Upper lobe of left lung (tissue), 6 donors: ENCODE results near the gene POU4F1. TPM values are rescaled to one million over a fixed set of nuclear protein-coding genes. Genes with fewer than 3 reads are reported as not detected.

Experiments used
- ATAC-seq, 2 donors: fragments of 200-7000 bp; cut with Tn5 transposase; one replicate each; pipeline ENCODE4 v1.9.1; 2022; ENCODE audit warnings: mild to moderate bottlenecking in 2 of 2, moderate library complexity in 2 of 2; ENCODE audit not compliant: low FRiP score in 2 of 2
- DNase-seq, 2 donors: peaks; one replicate each; pipeline ENCODE4 v3.0.0-alpha.2; 2019 to 2020
- H3K27ac ChIP-seq, 4 donors: fragments of 200-600 bp; sonication (generic); one replicate each; pipeline ENCODE4 v1.5.1; 2016 to 2019
- H3K27me3 ChIP-seq, 4 donors: fragments of 200-600 bp; sonication (generic); one replicate each; pipeline ENCODE4 v1.5.1; 2017 to 2019
- H3K36me3 ChIP-seq, 4 donors: fragments of 200-600 bp; sonication (generic); one replicate each; pipeline ENCODE4 v1.5.1; 2016 to 2019
- H3K4me1 ChIP-seq, 4 donors: fragments of 200-600 bp; sonication (generic); one replicate each; pipeline ENCODE4 v1.5.1; 2018 to 2019
- H3K4me3 ChIP-seq, 4 donors: fragments of 200-600 bp; sonication (generic); one replicate each; pipeline ENCODE4 v1.5.1; 2017 to 2019; ENCODE audit warnings: mild to moderate bottlenecking in 2 of 4, moderate library complexity in 1 of 4
- H3K9me3 ChIP-seq, 4 donors: fragments of 200-600 bp; sonication (generic); one replicate each; pipeline ENCODE4 v1.5.1; 2018 to 2019
- EP300 ChIP-seq, 4 donors: sonication (generic); formaldehyde crosslinking; IDR thresholded peaks; one replicate each; pipeline ENCODE4 v1.5.1; 2017; ENCODE audit warnings: antibody characterized with exemption in 4 of 4, control low read depth in 2 of 4
- POLR2A ChIP-seq, 4 donors: fragments of 450-650 bp; IDR thresholded peaks; one replicate each; pipeline ENCODE4 v1.5.1; 2016 to 2017; ENCODE audit warnings: antibody characterized with exemption in 4 of 4, mild to moderate bottlenecking in 2 of 4
- POLR2AphosphoS5 ChIP-seq, 2 donors: sonication (generic); formaldehyde crosslinking; IDR thresholded peaks; one replicate each; pipeline ENCODE4 v1.5.1; 2017; ENCODE audit warnings: antibody characterized with exemption in 2 of 2
- WGBS, 2 donors: methylation state at CpG; one replicate each; pipeline ENCODE4 v1.1.5; 2017 to 2018; 5-methylcytosine and 5-hydroxymethylcytosine counted together
- total RNA-seq, 6 donors: library from RNA; depleted of rRNA in 4 of 6; stranded (reverse); fragments of >200 nt in 4 of 6; gene quantifications; one replicate each; pipeline versions ENCODE4 v1.1.0 to v1.2.1, GENCODE V29; 2016 to 2021
- TF ChIP-seq, protein P1 (sequence below), 6 experiments: fragments of 450-650 bp in 4 of 6; fragments of 200-600 bp in 2 of 6; sonication (generic) in 2 of 6; IDR thresholded peaks; one replicate each; pipeline ENCODE4 v1.5.1; 2016 to 2019; ENCODE audit warnings: antibody characterized with exemption in 6 of 6
- donor health status: DM: no; HTN: no; CAD: no; lungs with moderate emphysema.
- donor health status: DM: no; HTN: yes; CAD: no; lungs with severe emphysema.

POU4F1 gene
- total RNA-seq, 6 donors from 2014 or later = not detected

DNA sequence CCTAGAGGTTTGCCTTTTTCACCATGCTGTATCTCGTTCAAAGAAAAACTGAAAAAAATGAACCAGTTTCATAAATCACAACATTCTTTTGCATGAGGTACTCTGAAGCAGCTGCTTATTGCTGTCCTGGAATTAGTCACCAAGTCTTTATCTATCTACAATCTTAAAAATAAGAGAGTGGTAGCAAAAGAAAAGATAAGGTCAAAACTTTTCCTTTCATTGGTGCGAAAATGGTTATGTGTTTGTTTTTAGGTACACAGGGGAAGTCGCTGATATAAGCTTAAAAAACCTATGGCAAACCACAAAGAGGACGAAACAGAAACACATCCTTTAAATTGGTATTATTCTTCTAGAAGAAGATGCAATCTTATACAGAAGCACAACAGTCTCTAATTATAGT, 34.9 kb upstream of the POU4F1 start:
- DNase-seq = no peak
- H3K27ac ChIP-seq = no peak overlapping the region
- peaks cover 9 to 68% (median 15%) of the 10 kb centered on the region in 4 donors for H3K36me3 ChIP-seq
- WGBS, 2 donors = 84 to 87% methylated on average over 4 of the region's 4 CpGs
- H3K9me3 ChIP-seq = no peaks in the 10 kb centered on the region
- ATAC-seq = no peak
- no peaks in the 10 kb centered on the region for H3K27me3 ChIP-seq
- TF ChIP-seq POLR2AphosphoS5 (IDR thresholded peaks at IDR 0.05) (no peak), POLR2A (IDR thresholded peaks at IDR 0.05) (no peak), EP300 (IDR thresholded peaks at IDR 0.05) (no peak)
- TF ChIP-seq, protein P1, sequence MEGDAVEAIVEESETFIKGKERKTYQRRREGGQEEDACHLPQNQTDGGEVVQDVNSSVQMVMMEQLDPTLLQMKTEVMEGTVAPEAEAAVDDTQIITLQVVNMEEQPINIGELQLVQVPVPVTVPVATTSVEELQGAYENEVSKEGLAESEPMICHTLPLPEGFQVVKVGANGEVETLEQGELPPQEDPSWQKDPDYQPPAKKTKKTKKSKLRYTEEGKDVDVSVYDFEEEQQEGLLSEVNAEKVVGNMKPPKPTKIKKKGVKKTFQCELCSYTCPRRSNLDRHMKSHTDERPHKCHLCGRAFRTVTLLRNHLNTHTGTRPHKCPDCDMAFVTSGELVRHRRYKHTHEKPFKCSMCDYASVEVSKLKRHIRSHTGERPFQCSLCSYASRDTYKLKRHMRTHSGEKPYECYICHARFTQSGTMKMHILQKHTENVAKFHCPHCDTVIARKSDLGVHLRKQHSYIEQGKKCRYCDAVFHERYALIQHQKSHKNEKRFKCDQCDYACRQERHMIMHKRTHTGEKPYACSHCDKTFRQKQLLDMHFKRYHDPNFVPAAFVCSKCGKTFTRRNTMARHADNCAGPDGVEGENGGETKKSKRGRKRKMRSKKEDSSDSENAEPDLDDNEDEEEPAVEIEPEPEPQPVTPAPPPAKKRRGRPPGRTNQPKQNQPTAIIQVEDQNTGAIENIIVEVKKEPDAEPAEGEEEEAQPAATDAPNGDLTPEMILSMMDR (IDR thresholded peaks at IDR 0.05) = no peak
- H3K4me1 ChIP-seq = no peaks in the 10 kb centered on the region
- H3K4me3 ChIP-seq = no peak overlapping the region

DNA sequence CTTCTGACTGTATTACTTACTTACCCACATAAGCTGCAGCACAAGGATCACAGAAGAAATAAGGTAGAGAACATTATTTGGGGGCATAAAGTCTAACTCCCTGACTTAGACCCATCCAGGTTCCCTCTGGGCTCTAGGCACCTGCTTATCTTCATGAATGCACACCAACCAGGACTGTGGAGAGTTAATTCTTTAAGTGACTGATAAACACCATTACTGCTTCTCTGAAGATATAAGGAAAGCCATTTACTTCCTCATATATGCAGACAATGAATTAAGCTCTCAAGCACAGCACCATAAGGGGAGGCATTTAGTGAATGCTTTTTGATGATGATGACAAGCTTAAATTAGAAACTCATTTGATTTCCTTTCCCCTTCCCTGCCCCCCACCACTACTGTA, 33.1 kb upstream of the POU4F1 start:
- DNase-seq (no peak), ATAC-seq (no peak)
- Histone ChIP-seq H3K9me3 (no peaks in the 10 kb centered on the region), H3K27me3 (no peaks in the 10 kb centered on the region), H3K4me3 (no peak overlapping the region), H3K36me3 (peaks cover 9 to 74% (median 24%) of the 10 kb centered on the region in 4 donors), H3K27ac (no peak overlapping the region), H3K4me1 (no peaks in the 10 kb centered on the region)
- TF ChIP-seq POLR2A (IDR thresholded peaks at IDR 0.05) (no peak), EP300 (IDR thresholded peaks at IDR 0.05) (no peak), POLR2AphosphoS5 (IDR thresholded peaks at IDR 0.05) (no peak)
- TF ChIP-seq, protein P1 (IDR thresholded peaks at IDR 0.05) = no peak

DNA sequence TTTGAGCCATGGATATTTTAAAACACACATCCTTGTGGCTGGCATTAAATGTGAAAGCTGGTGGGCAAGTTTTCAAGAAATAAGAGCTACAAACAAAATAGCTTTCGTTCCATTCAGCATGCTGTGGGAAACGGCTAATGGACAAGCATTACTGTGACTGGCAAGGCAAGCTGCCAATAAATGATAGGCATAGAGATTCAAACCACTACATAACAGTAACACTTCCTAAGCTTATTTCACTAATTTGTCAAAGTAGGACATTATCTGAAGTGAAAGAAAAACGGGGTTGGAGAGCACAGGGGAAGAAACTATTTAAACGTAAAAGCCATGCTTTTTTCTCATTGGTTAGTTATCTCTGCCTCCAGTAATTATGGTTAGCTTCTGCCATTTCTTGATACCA, 29.6 kb upstream of the POU4F1 start:
- Histone ChIP-seq H3K27me3 (no peaks in the 10 kb centered on the region), H3K4me1 (no peaks in the 10 kb centered on the region), H3K27ac (no peak overlapping the region), H3K36me3 (peaks cover 9 to 64% (median 22%) of the 10 kb centered on the region in 4 donors), H3K4me3 (no peak overlapping the region), H3K9me3 (no peaks in the 10 kb centered on the region)
- no peak for ATAC-seq
- 76 to 80% methylated on average over 4 of the region's 4 CpGs for WGBS, 2 donors
- TF ChIP-seq EP300 (IDR thresholded peaks at IDR 0.05) (no peak), POLR2AphosphoS5 (IDR thresholded peaks at IDR 0.05) (no peak), POLR2A (IDR thresholded peaks at IDR 0.05) (no peak)
- TF ChIP-seq, protein P1 (IDR thresholded peaks at IDR 0.05) = no peak
- DNase-seq = no peak

DNA sequence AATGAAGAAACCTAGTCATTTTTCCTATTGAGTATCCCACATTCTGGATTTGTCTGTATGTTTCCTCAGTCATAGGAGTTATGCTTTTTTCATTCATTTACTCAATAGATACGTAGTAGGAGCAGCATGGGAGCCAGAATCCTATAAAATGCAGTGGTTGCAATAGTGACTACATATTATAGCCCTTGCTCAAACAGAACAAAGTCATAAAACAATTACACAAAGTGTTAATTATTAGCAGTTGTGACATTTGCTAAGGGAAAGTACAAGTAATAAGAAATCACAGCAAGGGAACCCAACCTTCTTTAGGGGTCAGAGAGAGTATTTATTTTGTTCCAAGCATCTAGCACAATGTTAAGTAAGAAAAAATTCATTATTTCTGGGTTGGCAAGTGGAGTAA, 27.7 kb upstream of the POU4F1 start:
- TF ChIP-seq POLR2A (IDR thresholded peaks at IDR 0.05) (no peak), POLR2AphosphoS5 (IDR thresholded peaks at IDR 0.05) (no peak)
- TF ChIP-seq, protein P1 (IDR thresholded peaks at IDR 0.05) = no peak
- Histone ChIP-seq H3K27ac (no peak overlapping the region), H3K4me3 (no peak overlapping the region), H3K9me3 (no peaks in the 10 kb centered on the region), H3K27me3 (no peaks in the 10 kb centered on the region), H3K4me1 (no peaks in the 10 kb centered on the region), H3K36me3 (peaks cover 4 to 50% (median 19%) of the 10 kb centered on the region in 4 donors)
- DNase-seq = no peak
- ATAC-seq = no peak
- WGBS, 2 donors = 90 to 100% methylated on average over 1 of the region's 1 CpG

DNA sequence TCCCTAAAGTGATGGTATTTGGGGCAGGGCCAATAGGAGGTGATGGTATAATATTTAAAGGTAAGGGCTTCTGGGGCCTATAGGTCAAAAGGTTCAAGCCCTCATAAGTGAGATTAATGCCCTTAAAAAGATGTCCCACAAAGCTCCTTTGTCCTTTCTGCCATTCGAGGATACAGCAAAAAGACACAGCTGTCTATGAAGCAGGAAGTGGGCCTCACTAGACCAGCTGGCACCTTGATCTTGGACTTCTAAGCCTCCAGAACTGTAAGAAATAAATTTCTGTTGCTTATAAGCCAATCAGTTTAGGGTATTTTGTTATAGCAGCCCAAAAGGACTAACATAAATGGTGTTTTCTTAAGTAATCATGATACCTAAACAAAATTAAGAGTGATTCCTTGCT, 27.2 kb upstream of the POU4F1 start:
- Histone ChIP-seq H3K4me3 (no peak overlapping the region), H3K4me1 (no peaks in the 10 kb centered on the region), H3K27ac (no peak overlapping the region), H3K9me3 (no peaks in the 10 kb centered on the region), H3K36me3 (peaks cover 4 to 49% (median 19%) of the 10 kb centered on the region in 4 donors), H3K27me3 (no peaks in the 10 kb centered on the region)
- ATAC-seq (no peak), DNase-seq (no peak)
- TF ChIP-seq POLR2AphosphoS5 (IDR thresholded peaks at IDR 0.05) = no peak
- no peak for TF ChIP-seq POLR2A (IDR thresholded peaks at IDR 0.05)
- no peak for TF ChIP-seq EP300 (IDR thresholded peaks at IDR 0.05)
- 75 to 81% methylated on average over 1 of the region's 1 CpG for WGBS, 2 donors
